ENCODE data around the gene CBFA2T3.

GRCh38 chr16:88931373-88931900 lies 45.6 kb downstream of the CBFA2T3 start:
- TF ChIP-seq CTCF (IDR thresholded peaks at IDR 0.05) (no peak), TCF7L2 (IDR thresholded peaks at IDR 0.05; ENCODE audit: low read depth, low read length) (no peak)
